ENCODE measurements around the gene ADAMTS2. TPM values are rescaled to one million over a fixed set of nuclear protein-coding genes. Genes with fewer than 3 reads are reported as not detected.
"Not testable (repeated sequence)": the region's sequence is repeated elsewhere in the genome, so short reads cannot be mapped to it uniquely, and the experiment has no call there.

ADAMTS2 gene
- total RNA-seq, 1 experiment from 2014 or later, result not detected

GRCh38 chr5:179101282-179101681 is 244.0 kb downstream of the ADAMTS2 start:
- in situ Hi-C loops (cut with HindIII; ENCODE audit: low pct_unique_long_range_greater_than_20kb, low sequenced_read_pairs); DNase-seq (ENCODE audit: low read depth, low spot score): not testable (repeated sequence)

DNA sequence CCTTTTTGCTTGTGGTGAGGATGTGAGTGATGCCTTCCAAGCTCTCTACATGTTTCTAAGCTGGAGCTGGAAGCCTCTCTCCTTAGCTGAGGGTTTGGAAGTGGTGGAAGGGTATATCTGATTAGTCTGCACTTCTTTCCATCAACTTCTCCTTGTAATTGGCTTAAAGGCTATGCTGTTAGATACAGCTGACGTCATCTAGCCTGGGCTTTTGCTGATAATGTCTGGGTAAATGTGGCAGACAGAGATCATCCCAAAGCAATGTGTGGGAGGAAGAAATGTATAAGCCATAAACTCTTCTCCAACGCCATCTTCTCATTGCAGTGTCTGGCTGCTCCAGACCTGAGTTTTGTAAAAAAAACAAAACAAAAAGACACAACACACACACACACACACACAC is 255.8 kb downstream of the ADAMTS2 start:
- DNase-seq (ENCODE audit: low read depth, low spot score), result no peak
- in situ Hi-C loops (cut with HindIII; ENCODE audit: low pct_unique_long_range_greater_than_20kb, low sequenced_read_pairs), result no loop called here

- no peak for DNase-seq (ENCODE audit: low read depth, low spot score)
- in situ Hi-C loops (cut with HindIII; ENCODE audit: low pct_unique_long_range_greater_than_20kb, low sequenced_read_pairs), result no loop called here
These were observed 264.5 kb downstream of the ADAMTS2 start for GRCh38 chr5:179080724-179081123.

DNA sequence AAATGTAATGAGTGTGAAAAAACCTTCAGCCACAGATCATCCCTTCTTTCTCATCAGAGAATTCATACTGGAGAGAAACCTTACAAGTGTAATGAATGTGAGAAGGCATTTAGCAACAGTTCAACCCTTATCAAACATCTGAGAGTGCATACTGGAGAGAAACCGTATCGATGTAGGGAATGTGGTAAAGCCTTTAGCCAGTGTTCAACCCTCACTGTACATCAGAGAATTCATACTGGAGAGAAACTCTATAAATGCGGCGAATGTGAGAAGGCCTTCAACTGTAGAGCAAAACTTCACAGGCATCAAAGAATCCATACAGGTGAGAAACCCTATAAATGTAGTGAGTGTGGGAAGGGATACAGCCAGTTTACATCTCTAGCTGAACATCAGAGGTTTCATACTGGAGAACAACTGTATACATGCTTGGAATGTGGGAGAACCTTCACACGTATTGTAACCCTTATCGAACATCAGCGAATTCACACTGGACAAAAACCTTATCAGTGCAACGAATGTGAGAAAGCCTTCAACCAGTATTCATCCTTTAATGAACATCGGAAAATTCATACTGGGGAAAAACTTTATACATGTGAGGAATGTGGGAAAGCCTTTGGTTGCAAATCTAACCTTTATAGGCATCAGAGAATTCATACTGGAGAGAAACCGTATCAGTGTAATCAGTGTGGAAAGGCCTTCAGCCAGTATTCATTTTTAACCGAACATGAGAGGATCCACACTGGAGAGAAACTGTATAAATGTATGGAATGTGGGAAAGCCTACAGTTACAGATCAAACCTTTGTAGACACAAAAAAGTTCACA is 265.9 kb downstream of the ADAMTS2 start:
- in situ Hi-C loops (cut with HindIII; ENCODE audit: low pct_unique_long_range_greater_than_20kb, low sequenced_read_pairs), result no loop called here

DNA sequence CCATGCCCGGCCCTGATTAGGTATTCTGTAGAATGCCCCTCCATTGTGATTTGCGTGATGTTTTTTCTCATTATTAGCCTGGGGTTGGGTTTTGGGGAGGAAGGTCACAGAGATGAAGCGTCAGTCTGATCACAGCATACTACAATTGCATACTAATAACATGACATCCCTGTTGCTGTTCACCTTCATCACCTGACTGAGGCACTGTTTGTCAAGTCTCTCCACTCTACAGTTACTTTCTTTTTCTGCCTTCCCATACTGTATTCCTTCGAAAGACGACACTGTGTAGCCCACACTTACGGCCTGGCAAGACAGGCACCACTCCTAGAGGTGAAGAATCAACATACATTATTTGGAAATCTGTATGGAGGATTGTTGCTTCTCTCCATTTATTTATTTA is 279.6 kb downstream of the ADAMTS2 start:
- no peak for DNase-seq (ENCODE audit: low read depth, low spot score)
- in situ Hi-C loops (cut with HindIII; ENCODE audit: low pct_unique_long_range_greater_than_20kb, low sequenced_read_pairs), result no loop called here

More for the DNA sequence above, 265.9 kb downstream of the ADAMTS2 start:
- DNase-seq (ENCODE audit: low read depth, low spot score), result no peak

GRCh38 chr5:179061025-179061424 is 284.2 kb downstream of the ADAMTS2 start:
- no peak for DNase-seq (ENCODE audit: low read depth, low spot score)
- in situ Hi-C loops (cut with HindIII; ENCODE audit: low pct_unique_long_range_greater_than_20kb, low sequenced_read_pairs), result no loop called here

Small RNA genes lying within 50 kb of the gene (small RNA-seq; reads per million reads assigned to genes)
- gene AC109479.2, result 0 reads per million in 2 experiments

Other genes with a start within 250 kb of the ADAMTS2 start
- gene RUFY1, start 205.1 kb upstream of the ADAMTS2 start, total RNA-seq (2014; rRNA removed; shearing (Covaris generic)), result 15.7 and 21.8 TPM in 2 replicates